Endothelial cell of umbilical vein (primary cell): ENCODE data around the gene KRT31. TPM values are rescaled to one million over a fixed set of nuclear protein-coding genes. Genes with fewer than 3 reads are reported as not detected.

Source experiments
- BruUV-seq: library from RNA; stranded (reverse); fragments of 400-500 nt; replicated peaks from 2 replicates; lab custom pipeline; 2021; lab: Mats Ljungman, UMichigan
- CTCF ChIA-PET: fragments of 300-600, 350-600 bp; sonication (Branson Sonifier 250); formaldehyde crosslinking; loops from one replicate; lab custom pipeline; 2021; ENCODE audit warnings: antibody characterized with exemption, inconsistent platforms; lab: Charles Lee
- POLR2A ChIA-PET: fragments of 300-600, 350-600 bp; sonication (Branson Sonifier 250); formaldehyde crosslinking; loops from one replicate; lab custom pipeline; 2021; ENCODE audit warnings: antibody characterized with exemption, inconsistent platforms; lab: Charles Lee
- DNase-seq: peaks from one replicate; pipeline ENCODE4 v3.0.0-alpha.2; 2011; ENCODE audit warnings: low read depth, low spot score
- FAIRE-seq: peaks from 2 replicates; lab custom pipeline; 2011; peaks lifted over from hg19 to GRCh38; lab: Jason Lieb, UNC
- H2AFZ ChIP-seq: 2 replicates; pipeline ENCODE4 v1.6.0; 2012; ENCODE audit warnings: low read depth, low read length, control low read depth, inconsistent platforms
- H3K27ac ChIP-seq: 2 replicates; pipeline ENCODE4 v1.5.1; 2011; ENCODE audit warnings: low read depth, mild to moderate bottlenecking, control low read depth, low read length, moderate library complexity; ENCODE audit not compliant: insufficient read depth
- H3K27me3 ChIP-seq, 2 experiments: 2 replicates each; pipeline versions ENCODE4 v1.6.0 to v1.6.1; 2011; ENCODE audit warnings: low read length in 2 of 2, mixed read lengths in 1 of 2; ENCODE audit not compliant: control insufficient read depth in 2 of 2, insufficient read depth in 2 of 2
- H3K36me3 ChIP-seq, 2 experiments: 2 replicates in 1 of 2; 3 replicates in 1 of 2; pipeline ENCODE4 v1.5.1; 2011; ENCODE audit warnings: low read length in 2 of 2, mild to moderate bottlenecking in 1 of 2, moderate library complexity in 1 of 2; ENCODE audit not compliant: control insufficient read depth in 2 of 2, insufficient read depth in 2 of 2; ENCODE audit errors: extremely low read depth in 1 of 2
- H3K4me1 ChIP-seq: 3 replicates; pipeline ENCODE4 v1.5.1; 2011; ENCODE audit warnings: mild to moderate bottlenecking, low read length; ENCODE audit not compliant: control insufficient read depth, insufficient read depth; ENCODE audit errors: extremely low read depth
- H3K4me2 ChIP-seq: 2 replicates; pipeline ENCODE4 v1.6.1; 2011; ENCODE audit warnings: low read length, control low read depth, mixed read lengths; ENCODE audit not compliant: insufficient read depth
- H3K4me3 ChIP-seq, 3 experiments: fragments of 200-600 bp in 1 of 3; sonication (generic), shearing (Covaris generic) in 1 of 3; replicated peaks in 1 of 3; 2 replicates each; pipeline ENCODE4 v1.5.1; 2011 to 2016; ENCODE audit warnings: control low read depth in 3 of 3, low read length in 3 of 3, mild to moderate bottlenecking in 2 of 3, inconsistent platforms in 1 of 3, low read depth in 1 of 3, moderate library complexity in 1 of 3; ENCODE audit not compliant: insufficient read depth in 1 of 3
- H3K79me2 ChIP-seq: 2 replicates; pipeline ENCODE4 v1.6.0; 2012; ENCODE audit warnings: low read length, inconsistent platforms; ENCODE audit not compliant: control insufficient read depth, insufficient read depth
- H3K9ac ChIP-seq: replicated peaks from 2 replicates; pipeline ENCODE3; 2011; ENCODE audit warnings: low read length, control low read depth; ENCODE audit not compliant: insufficient read depth; ENCODE audit errors: extremely low read depth
- H3K9me1 ChIP-seq: replicated peaks from 3 replicates; pipeline ENCODE4 v1.6.0; 2011; ENCODE audit warnings: mild to moderate bottlenecking, low read length; ENCODE audit not compliant: control insufficient read depth, insufficient read depth; ENCODE audit errors: extremely low read depth
- H3K9me3 ChIP-seq: replicated peaks from 2 replicates; pipeline ENCODE4 v1.5.1; 2012; ENCODE audit warnings: low read length, inconsistent platforms; ENCODE audit not compliant: control insufficient read depth, insufficient read depth
- H4K20me1 ChIP-seq: replicated peaks from 2 replicates; pipeline ENCODE3; 2011; ENCODE audit warnings: mild to moderate bottlenecking, low read length; ENCODE audit not compliant: control insufficient read depth, insufficient read depth; ENCODE audit errors: extremely low read depth
- EZH2 ChIP-seq: IDR thresholded peaks from 2 replicates; pipeline ENCODE4 v1.6.1; 2012; ENCODE audit warnings: borderline replicate concordance, low read depth, mild to moderate bottlenecking, moderate library complexity, low read length, inconsistent platforms; ENCODE audit not compliant: severe bottlenecking
- FOS ChIP-seq: IDR thresholded peaks from 2 replicates; pipeline ENCODE4 v1.6.1; 2011; ENCODE audit warnings: mild to moderate bottlenecking, low read length, moderate library complexity, borderline replicate concordance; ENCODE audit not compliant: insufficient read depth
- GATA2 ChIP-seq: IDR thresholded peaks from 2 replicates; pipeline ENCODE4 v1.7.0; 2011; ENCODE audit warnings: low read depth, mild to moderate bottlenecking, moderate library complexity, mixed read lengths, low read length; ENCODE audit not compliant: insufficient read length, insufficient read depth
- JUN ChIP-seq: IDR thresholded peaks from 2 replicates; pipeline ENCODE4 v1.6.1; 2011; ENCODE audit warnings: borderline replicate concordance, low read depth; ENCODE audit not compliant: insufficient read length, insufficient read depth
- POLR2A ChIP-seq: IDR thresholded peaks from 2 replicates; pipeline ENCODE4 v1.6.1; 2012; ENCODE audit warnings: low read depth, mild to moderate bottlenecking, control low read depth, low read length
- POLR2AphosphoS5 ChIP-seq: IDR thresholded peaks from 2 replicates; pipeline ENCODE4 v1.6.1; 2012; ENCODE audit warnings: low read depth, mild to moderate bottlenecking, control low read depth, low read length, moderate library complexity; ENCODE audit not compliant: insufficient read depth
- dilution Hi-C: fragments of 300-500 bp; cut with MboI; formaldehyde crosslinking; loops from one replicate; pipeline ENCODE4 v1.15.0; 2019; ENCODE audit warnings: low sequenced_read_pairs; ENCODE audit not compliant: extremely low pct_ligation_motif_present
- intact Hi-C: fragments of 100-400 bp; cut with micrococcal nuclease; formaldehyde crosslinking; loops from one replicate; pipeline ENCODE4 v1.10.0; 2022
- polyA plus RNA-seq, 4 experiments: library from polyadenylated mRNA; depleted of rRNA in 3 of 4; stranded (reverse) in 3 of 4; unstranded in 1 of 4; fragments of >200 nt; gene quantifications; 2 replicates each; pipeline versions ENCODE4 v1.2.1 to v1.2.3, GENCODE V29; 2011 to 2012; ENCODE audit warnings: missing spikeins in 1 of 4
- total RNA-seq: library from RNA; stranded (reverse); gene quantifications from 2 replicates; pipeline ENCODE4 v1.2.3, GENCODE V29; 2021
- TF ChIP-seq, protein P1 (sequence below): IDR thresholded peaks from 2 replicates; pipeline ENCODE4 v1.6.1; 2011; ENCODE audit not compliant: insufficient read depth, insufficient read length
- TF ChIP-seq, protein P2 (sequence below), 2 donors: IDR thresholded peaks; 1 replicate in 1 of 2; 2 replicates in 1 of 2; pipeline ENCODE4 v1.5.1; 2011; ENCODE audit warnings: low read length in 2 of 2, mild to moderate bottlenecking in 2 of 2, moderate library complexity in 2 of 2, control low read depth in 1 of 2, inconsistent platforms in 1 of 2, low read depth in 1 of 2; ENCODE audit not compliant: insufficient read depth in 1 of 2; ENCODE audit errors: extremely low read depth in 1 of 2

The KRT31 gene
- total and polyA plus RNA-seq, 2 donors (not counting 3 experiments of a cell fraction or from before 2014, with no cell fraction given) = not detected

DNA sequence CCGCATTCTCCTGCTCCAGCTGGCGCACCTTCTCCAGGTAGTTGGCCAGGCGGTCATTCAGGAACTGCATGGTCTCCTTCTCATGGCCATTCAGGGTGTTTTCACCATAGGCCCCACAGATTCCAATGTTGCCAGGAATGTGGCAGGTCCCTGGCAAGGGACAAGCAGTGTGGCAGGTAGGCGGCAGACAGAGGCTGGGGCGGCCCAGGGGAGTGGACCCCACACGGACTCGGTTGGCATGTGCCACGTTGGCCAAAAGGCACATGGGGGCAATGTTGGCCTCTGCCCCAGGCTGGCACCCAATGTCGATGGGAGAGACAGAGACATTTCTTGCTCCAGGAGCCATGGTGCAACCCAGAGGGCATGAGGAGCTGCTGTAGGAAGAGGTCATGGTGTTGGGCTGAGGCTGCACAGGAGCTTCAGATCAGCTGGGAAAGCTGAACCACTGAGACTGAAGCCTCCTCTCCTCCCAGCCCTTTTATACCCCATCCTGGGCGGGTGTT lies 43.2 kb upstream of the KRT31 start, which contains the start of gene KRT38:
Gene KRT38, minus strand, starts transcription at position 453 of the 503 bp plus-strand sequence. Its CDS starts 62 bp downstream, at position 391.
- CTCF ChIA-PET = no interaction called here
- no peaks in the 10 kb centered on the region for H4K20me1 ChIP-seq
- BruUV-seq = no TSS peak
- H3K4me2 ChIP-seq = no peak within 1 kb of the TSS
- no peak within 1 kb of the TSS for H3K9ac ChIP-seq
- peaks cover 0 to 5% of the 10 kb centered on the region in 2 experiments for H3K27me3 ChIP-seq
- no peaks in the 10 kb centered on the region for H3K79me2 ChIP-seq
- H3K4me3 ChIP-seq = no peak within 1 kb of the TSS
- H3K36me3 ChIP-seq = no peaks in the 10 kb centered on the region
- no peaks in the 10 kb centered on the region for H3K9me1 ChIP-seq
- no peaks in the 10 kb centered on the region for H3K4me1 ChIP-seq
- H3K27ac ChIP-seq = no peak within 1 kb of the TSS
- no peak for FAIRE-seq
- POLR2A ChIA-PET = no interaction called here
- no peaks in the 10 kb centered on the region for H3K9me3 ChIP-seq
- no peak for TF ChIP-seq GATA2
- TF ChIP-seq POLR2AphosphoS5 = no peak
- TF ChIP-seq, protein P1, sequence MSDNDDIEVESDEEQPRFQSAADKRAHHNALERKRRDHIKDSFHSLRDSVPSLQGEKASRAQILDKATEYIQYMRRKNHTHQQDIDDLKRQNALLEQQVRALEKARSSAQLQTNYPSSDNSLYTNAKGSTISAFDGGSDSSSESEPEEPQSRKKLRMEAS = no peak
- H2AFZ ChIP-seq = no peak within 1 kb of the TSS
- no peak for DNase-seq
- dilution Hi-C loops = no loop called here
- intact Hi-C loops = no loop called here

DNA sequence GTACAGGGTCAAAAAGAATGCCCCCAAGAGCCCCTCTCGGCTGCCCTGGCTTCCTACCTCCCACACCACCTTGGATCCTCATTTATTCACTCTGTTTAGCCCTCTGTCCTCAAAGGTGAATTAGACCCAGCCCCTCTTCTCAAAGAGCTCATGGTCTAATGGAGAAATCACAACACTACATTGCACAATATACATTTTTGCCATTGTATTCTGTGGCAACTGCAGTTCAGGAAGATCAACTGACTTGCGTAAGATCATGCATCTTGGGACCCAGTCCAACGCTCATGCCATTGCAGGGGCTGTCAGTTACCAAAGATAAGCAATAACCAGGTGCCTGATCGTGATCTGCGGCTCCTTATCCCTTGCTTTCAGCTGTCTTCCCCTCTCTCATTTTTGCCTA lies 42.0 kb upstream of the KRT31 start:
- H3K9ac ChIP-seq = no peak overlapping the region
- CTCF ChIA-PET = interaction anchor here (1.2 to 1.5 kb wide), 2 partner anchors 12 to 109 kb away, joined by 3 to 4 read pairs; no protein-coding TSS in a partner anchor
- H3K4me3 ChIP-seq = no peak overlapping the region
- no peak overlapping the region for H2AFZ ChIP-seq
- no peaks in the 10 kb centered on the region for H3K36me3 ChIP-seq
- POLR2A ChIA-PET = no interaction called here
- intact Hi-C loops = no loop called here
- no TSS peak for BruUV-seq
- H3K27ac ChIP-seq = no peak overlapping the region
- no peak for TF ChIP-seq FOS
- no peak for TF ChIP-seq GATA2
- TF ChIP-seq, protein P2, sequence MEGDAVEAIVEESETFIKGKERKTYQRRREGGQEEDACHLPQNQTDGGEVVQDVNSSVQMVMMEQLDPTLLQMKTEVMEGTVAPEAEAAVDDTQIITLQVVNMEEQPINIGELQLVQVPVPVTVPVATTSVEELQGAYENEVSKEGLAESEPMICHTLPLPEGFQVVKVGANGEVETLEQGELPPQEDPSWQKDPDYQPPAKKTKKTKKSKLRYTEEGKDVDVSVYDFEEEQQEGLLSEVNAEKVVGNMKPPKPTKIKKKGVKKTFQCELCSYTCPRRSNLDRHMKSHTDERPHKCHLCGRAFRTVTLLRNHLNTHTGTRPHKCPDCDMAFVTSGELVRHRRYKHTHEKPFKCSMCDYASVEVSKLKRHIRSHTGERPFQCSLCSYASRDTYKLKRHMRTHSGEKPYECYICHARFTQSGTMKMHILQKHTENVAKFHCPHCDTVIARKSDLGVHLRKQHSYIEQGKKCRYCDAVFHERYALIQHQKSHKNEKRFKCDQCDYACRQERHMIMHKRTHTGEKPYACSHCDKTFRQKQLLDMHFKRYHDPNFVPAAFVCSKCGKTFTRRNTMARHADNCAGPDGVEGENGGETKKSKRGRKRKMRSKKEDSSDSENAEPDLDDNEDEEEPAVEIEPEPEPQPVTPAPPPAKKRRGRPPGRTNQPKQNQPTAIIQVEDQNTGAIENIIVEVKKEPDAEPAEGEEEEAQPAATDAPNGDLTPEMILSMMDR (IDR thresholded peaks at IDR 0.05; ENCODE audit: extremely low read depth in 1 of 2, insufficient read depth in 1 of 2, low read depth in 1 of 2, low read length in 2 of 2) = no peak
- no peak for TF ChIP-seq POLR2AphosphoS5
- TF ChIP-seq EZH2 = no peak
- TF ChIP-seq JUN = no peak
- TF ChIP-seq POLR2A = no peak
- H4K20me1 ChIP-seq = no peaks in the 10 kb centered on the region
- no peaks in the 10 kb centered on the region for H3K9me1 ChIP-seq
- dilution Hi-C loops = no loop called here
- H3K79me2 ChIP-seq = no peaks in the 10 kb centered on the region
- H3K4me2 ChIP-seq = no peak overlapping the region
- no peak for DNase-seq
- H3K4me1 ChIP-seq = no peaks in the 10 kb centered on the region
- no peaks in the 10 kb centered on the region for H3K9me3 ChIP-seq
- FAIRE-seq = no peak
- H3K27me3 ChIP-seq = peaks cover under 1 to 3% of the 10 kb centered on the region in 2 experiments
